Measurements from ENCODE around the gene CCND3.

DNA sequence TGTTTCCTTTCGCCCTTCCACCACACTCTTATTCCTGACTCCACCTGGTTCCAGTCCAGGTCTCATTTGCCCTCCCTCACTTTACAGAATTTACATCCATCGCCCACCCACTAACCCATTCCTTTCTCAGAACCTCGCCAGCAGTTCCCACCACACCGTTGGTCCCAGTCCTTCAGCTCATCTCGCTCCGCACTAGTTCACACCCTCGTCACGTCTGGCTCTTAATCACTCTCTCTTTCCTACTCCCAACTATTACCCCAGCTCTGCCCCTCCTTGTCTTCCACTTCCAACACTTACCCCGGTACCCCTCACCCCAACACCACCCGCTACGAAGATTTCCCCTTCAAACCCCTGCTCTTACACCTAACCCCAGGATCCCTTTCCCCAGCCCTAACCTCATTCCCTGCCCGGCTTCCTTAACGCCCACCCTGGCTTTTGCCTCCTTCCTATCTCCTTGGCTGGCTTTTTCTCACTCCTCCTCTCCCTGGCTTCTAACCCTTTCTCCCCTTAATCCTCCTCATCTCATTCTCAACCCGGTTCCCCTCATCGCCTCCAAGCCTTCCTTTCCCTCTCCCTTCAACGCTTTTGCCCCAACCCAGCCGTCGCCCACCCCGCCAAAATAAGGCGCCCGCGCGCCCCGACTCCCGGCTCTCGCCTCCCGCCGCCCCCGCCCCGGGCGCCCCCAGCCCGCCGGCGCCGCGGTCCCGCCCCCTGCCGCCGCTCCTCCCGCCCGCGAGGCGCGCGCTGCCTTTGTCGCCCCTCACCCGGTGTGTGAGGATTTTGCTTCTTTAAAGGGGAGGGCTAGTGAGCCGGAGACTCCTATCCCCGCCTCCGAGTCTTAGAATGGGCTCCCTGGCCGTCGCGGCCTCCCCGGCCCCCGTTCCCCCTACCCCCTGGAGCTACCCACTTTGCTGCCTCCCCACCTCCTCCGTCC, 47.0 kb downstream of the CCND3 start:
- TF ChIP-seq POLR2AphosphoS5 (IDR thresholded peaks at IDR 0.05): no peak
- TF ChIP-seq, protein P1, sequence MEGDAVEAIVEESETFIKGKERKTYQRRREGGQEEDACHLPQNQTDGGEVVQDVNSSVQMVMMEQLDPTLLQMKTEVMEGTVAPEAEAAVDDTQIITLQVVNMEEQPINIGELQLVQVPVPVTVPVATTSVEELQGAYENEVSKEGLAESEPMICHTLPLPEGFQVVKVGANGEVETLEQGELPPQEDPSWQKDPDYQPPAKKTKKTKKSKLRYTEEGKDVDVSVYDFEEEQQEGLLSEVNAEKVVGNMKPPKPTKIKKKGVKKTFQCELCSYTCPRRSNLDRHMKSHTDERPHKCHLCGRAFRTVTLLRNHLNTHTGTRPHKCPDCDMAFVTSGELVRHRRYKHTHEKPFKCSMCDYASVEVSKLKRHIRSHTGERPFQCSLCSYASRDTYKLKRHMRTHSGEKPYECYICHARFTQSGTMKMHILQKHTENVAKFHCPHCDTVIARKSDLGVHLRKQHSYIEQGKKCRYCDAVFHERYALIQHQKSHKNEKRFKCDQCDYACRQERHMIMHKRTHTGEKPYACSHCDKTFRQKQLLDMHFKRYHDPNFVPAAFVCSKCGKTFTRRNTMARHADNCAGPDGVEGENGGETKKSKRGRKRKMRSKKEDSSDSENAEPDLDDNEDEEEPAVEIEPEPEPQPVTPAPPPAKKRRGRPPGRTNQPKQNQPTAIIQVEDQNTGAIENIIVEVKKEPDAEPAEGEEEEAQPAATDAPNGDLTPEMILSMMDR (IDR thresholded peaks at IDR 0.05): no peak

All from prostate gland (tissue), 2 donors.